ENCODE data around the gene BCKDHB.
"Not testable (repeated sequence)": the region's sequence is repeated elsewhere in the genome, so short reads cannot be mapped to it uniquely, and the experiment has no call there.

BCKDHB gene

DNA sequence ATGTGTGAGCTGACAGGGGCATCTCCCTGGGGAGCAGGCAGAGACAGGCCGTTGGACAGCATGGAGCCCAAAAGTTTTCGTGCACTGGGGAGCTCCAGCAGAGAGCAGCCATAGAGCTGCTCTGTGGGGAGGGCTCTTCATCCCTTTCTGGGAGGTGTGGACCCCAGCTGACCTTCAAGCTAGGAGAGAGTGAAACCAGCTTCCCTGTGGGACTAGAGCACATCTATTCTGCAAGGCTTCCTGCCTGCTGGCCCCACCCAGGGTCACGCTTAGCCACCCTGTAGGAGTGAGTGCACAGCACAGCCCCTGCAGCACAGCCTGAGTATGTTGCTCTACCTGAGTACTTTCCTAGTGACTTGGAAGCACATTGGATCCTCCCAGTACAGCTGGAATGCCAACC, 183.3 kb downstream of the BCKDHB start:
- Histone ChIP-seq H3K79me1 (ENCODE audit: low read length) (peaks cover 6% of the 10 kb centered on the region), H3K27ac (ENCODE audit: low read depth, low read length) (no peak overlapping the region), H3K4me1 (ENCODE audit: control insufficient read depth in 1 of 2, insufficient read depth in 2 of 2, low read length in 2 of 2) (peaks cover 2 to 8% of the 10 kb centered on the region in 2 experiments), H3K14ac (ENCODE audit: low read length) (no peak overlapping the region), H2AK5ac (ENCODE audit: low read length) (no peak overlapping the region), H2BK120ac (ENCODE audit: insufficient read depth, low read length, poor library complexity) (no peak overlapping the region), H2BK5ac (ENCODE audit: low read depth, low read length, poor library complexity) (no peak overlapping the region), H3K23ac (ENCODE audit: low read length) (no peak overlapping the region), H3K4ac (ENCODE audit: low read depth, low read length) (no peak overlapping the region), H3K27me3 (ENCODE audit: insufficient read depth, low read length) (no peaks in the 10 kb centered on the region), H3K9me3 (ENCODE audit: insufficient read depth, low read depth, low read length) (peaks cover 6% of the 10 kb centered on the region), H4K12ac (ENCODE audit: low read depth, low read length) (no peak overlapping the region), H3K79me2 (ENCODE audit: control insufficient read depth, insufficient read depth, low read length, poor library complexity) (peaks cover 2% of the 10 kb centered on the region), H3K18ac (ENCODE audit: low read length) (no peak overlapping the region), H3K9ac (ENCODE audit: low read length) (no peak overlapping the region), H3K4me2 (ENCODE audit: low read length) (no peak overlapping the region), H4K91ac (ENCODE audit: low read depth, low read length) (no peak overlapping the region), H3K4me3 (ENCODE audit: low read depth, low read length) (peak overlapping the region; percentile 36), H3K36me3 (ENCODE audit: control insufficient read depth in 1 of 2, insufficient read depth in 2 of 2, low read length in 2 of 2) (peaks cover 6 to 12% of the 10 kb centered on the region in 2 experiments), H4K8ac (ENCODE audit: low read depth, low read length) (no peak overlapping the region), H2AFZ (ENCODE audit: insufficient read depth, low read length, poor library complexity) (no peak overlapping the region), H2BK12ac (ENCODE audit: low read length) (no peak overlapping the region)
- WGBS (ENCODE audit: extremely low coverage, insufficient coverage, insufficient read length), result no CpG with 5 or more reads among the region's 3 CpGs
- no peak for DNase-seq

DNA sequence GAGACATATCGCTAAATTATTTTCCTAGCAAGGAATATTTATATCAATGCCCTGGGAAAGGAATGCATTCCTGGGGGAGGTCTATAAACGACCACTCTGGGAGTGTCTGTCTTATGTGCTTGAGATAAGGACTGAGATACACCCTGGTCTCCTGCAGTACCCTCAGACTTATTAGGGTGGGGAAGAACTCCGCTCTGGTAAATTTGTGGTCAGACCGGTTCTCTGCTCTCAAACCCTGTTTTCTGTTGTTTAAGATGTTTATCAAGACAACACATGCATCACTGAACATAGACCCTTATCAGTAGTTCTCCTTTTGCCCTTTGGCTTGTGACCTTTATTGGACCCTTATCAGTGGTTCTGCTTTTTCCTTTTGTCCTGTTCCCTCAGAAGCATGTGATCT, 188.1 kb downstream of the BCKDHB start:
- not testable (repeated sequence) for H3K4me1 ChIP-seq (ENCODE audit: control insufficient read depth in 1 of 2, insufficient read depth in 2 of 2, low read length in 2 of 2); H4K12ac ChIP-seq (ENCODE audit: low read depth, low read length); H3K79me1 ChIP-seq (ENCODE audit: low read length); H3K79me2 ChIP-seq (ENCODE audit: control insufficient read depth, insufficient read depth, low read length, poor library complexity); H2BK5ac ChIP-seq (ENCODE audit: low read depth, low read length, poor library complexity); DNase-seq; H4K8ac ChIP-seq (ENCODE audit: low read depth, low read length); H3K23ac ChIP-seq (ENCODE audit: low read length); H3K27me3 ChIP-seq (ENCODE audit: insufficient read depth, low read length); H3K18ac ChIP-seq (ENCODE audit: low read length); H3K9me3 ChIP-seq (ENCODE audit: insufficient read depth, low read depth, low read length); H3K4me3 ChIP-seq (ENCODE audit: low read depth, low read length); H2AK5ac ChIP-seq (ENCODE audit: low read length); H3K4me2 ChIP-seq (ENCODE audit: low read length); H2AFZ ChIP-seq (ENCODE audit: insufficient read depth, low read length, poor library complexity); H4K91ac ChIP-seq (ENCODE audit: low read depth, low read length); H3K9ac ChIP-seq (ENCODE audit: low read length); H3K14ac ChIP-seq (ENCODE audit: low read length); H2BK12ac ChIP-seq (ENCODE audit: low read length); H2BK120ac ChIP-seq (ENCODE audit: insufficient read depth, low read length, poor library complexity); H3K4ac ChIP-seq (ENCODE audit: low read depth, low read length); H3K27ac ChIP-seq (ENCODE audit: low read depth, low read length)
- peaks cover 6 to 12% of the 10 kb centered on the region in 2 experiments for H3K36me3 ChIP-seq (ENCODE audit: control insufficient read depth in 1 of 2, insufficient read depth in 2 of 2, low read length in 2 of 2)
- WGBS (ENCODE audit: extremely low coverage, insufficient coverage, insufficient read length), result no CpG with 5 or more reads among the region's 4 CpGs

- Histone ChIP-seq H3K79me2 (ENCODE audit: control insufficient read depth, insufficient read depth, low read length, poor library complexity) (no peaks in the 10 kb centered on the region), H2BK5ac (ENCODE audit: low read depth, low read length, poor library complexity) (no peak overlapping the region), H3K4me3 (ENCODE audit: low read depth, low read length) (no peak overlapping the region), H3K18ac (ENCODE audit: low read length) (no peak overlapping the region), H4K8ac (ENCODE audit: low read depth, low read length) (no peak overlapping the region), H3K23ac (ENCODE audit: low read length) (no peak overlapping the region), H4K12ac (ENCODE audit: low read depth, low read length) (no peak overlapping the region), H3K9me3 (ENCODE audit: insufficient read depth, low read depth, low read length) (no peaks in the 10 kb centered on the region), H2BK12ac (ENCODE audit: low read length) (no peak overlapping the region), H3K4me1 (ENCODE audit: control insufficient read depth in 1 of 2, insufficient read depth in 2 of 2, low read length in 2 of 2) (no peaks in the 10 kb centered on the region), H3K36me3 (ENCODE audit: control insufficient read depth in 1 of 2, insufficient read depth in 2 of 2, low read length in 2 of 2) (peaks cover 0 to 2% of the 10 kb centered on the region in 2 experiments), H3K27ac (ENCODE audit: low read depth, low read length) (no peak overlapping the region), H2AK5ac (ENCODE audit: low read length) (no peak overlapping the region), H2AFZ (ENCODE audit: insufficient read depth, low read length, poor library complexity) (no peak overlapping the region), H3K79me1 (ENCODE audit: low read length) (no peaks in the 10 kb centered on the region), H3K27me3 (ENCODE audit: insufficient read depth, low read length) (no peaks in the 10 kb centered on the region), H2BK120ac (ENCODE audit: insufficient read depth, low read length, poor library complexity) (no peak overlapping the region), H3K9ac (ENCODE audit: low read length) (no peak overlapping the region), H4K91ac (ENCODE audit: low read depth, low read length) (no peak overlapping the region), H3K4me2 (ENCODE audit: low read length) (no peak overlapping the region), H3K4ac (ENCODE audit: low read depth, low read length) (no peak overlapping the region), H3K14ac (ENCODE audit: low read length) (no peak overlapping the region)
- DNase-seq, result no peak
Measured at GRCh38 chr6:80302716-80303115, 196.2 kb downstream of the BCKDHB start.

GRCh38 chr6:80304014-80304413, 197.5 kb downstream of the BCKDHB start:
- no peaks in the 10 kb centered on the region for H3K4me1 ChIP-seq (ENCODE audit: control insufficient read depth in 1 of 2, insufficient read depth in 2 of 2, low read length in 2 of 2)
- no peak overlapping the region for H3K18ac ChIP-seq (ENCODE audit: low read length)
- H2AFZ ChIP-seq (ENCODE audit: insufficient read depth, low read length, poor library complexity), result no peak overlapping the region
- WGBS (ENCODE audit: extremely low coverage, insufficient coverage, insufficient read length), result no CpG with 5 or more reads among the region's 1 CpG
- H4K12ac ChIP-seq (ENCODE audit: low read depth, low read length), result no peak overlapping the region
- no peaks in the 10 kb centered on the region for H3K79me1 ChIP-seq (ENCODE audit: low read length)
- no peak overlapping the region for H3K4ac ChIP-seq (ENCODE audit: low read depth, low read length)
- peaks cover 0 to 2% of the 10 kb centered on the region in 2 experiments for H3K36me3 ChIP-seq (ENCODE audit: control insufficient read depth in 1 of 2, insufficient read depth in 2 of 2, low read length in 2 of 2)
- H4K8ac ChIP-seq (ENCODE audit: low read depth, low read length), result no peak overlapping the region
- H2BK5ac ChIP-seq (ENCODE audit: low read depth, low read length, poor library complexity), result no peak overlapping the region
- DNase-seq, result peak in 1 of 2 donors; percentile 13
- H3K9me3 ChIP-seq (ENCODE audit: insufficient read depth, low read depth, low read length), result no peaks in the 10 kb centered on the region
- no peak overlapping the region for H2AK5ac ChIP-seq (ENCODE audit: low read length)
- H3K4me2 ChIP-seq (ENCODE audit: low read length), result no peak overlapping the region
- no peak overlapping the region for H3K27ac ChIP-seq (ENCODE audit: low read depth, low read length)
- H3K14ac ChIP-seq (ENCODE audit: low read length), result no peak overlapping the region
- no peaks in the 10 kb centered on the region for H3K79me2 ChIP-seq (ENCODE audit: control insufficient read depth, insufficient read depth, low read length, poor library complexity)
- H3K9ac ChIP-seq (ENCODE audit: low read length), result no peak overlapping the region
- no peak overlapping the region for H3K23ac ChIP-seq (ENCODE audit: low read length)
- no peaks in the 10 kb centered on the region for H3K27me3 ChIP-seq (ENCODE audit: insufficient read depth, low read length)
- no peak overlapping the region for H2BK12ac ChIP-seq (ENCODE audit: low read length)
- H2BK120ac ChIP-seq (ENCODE audit: insufficient read depth, low read length, poor library complexity), result no peak overlapping the region
- H3K4me3 ChIP-seq (ENCODE audit: low read depth, low read length), result no peak overlapping the region
- no peak overlapping the region for H4K91ac ChIP-seq (ENCODE audit: low read depth, low read length)
